Liver (tissue), 9 donors: ENCODE results near the gene ILDR1. TPM values are rescaled to one million over a fixed set of nuclear protein-coding genes. Genes with fewer than 3 reads are reported as not detected.

Experiments
- DNase-seq: peaks from one replicate; pipeline ENCODE4 v3.0.0-alpha.2; 2017; ENCODE audit warnings: low spot score
- H3K27ac ChIP-seq, 2 donors: one replicate each; pipeline ENCODE4 v1.7.0; 2013; ENCODE audit warnings: inconsistent platforms in 2 of 2, low read length in 2 of 2, control low read depth in 1 of 2, low read depth in 1 of 2, mild to moderate bottlenecking in 1 of 2
- H3K27me3 ChIP-seq, 4 donors: one replicate each; pipeline versions ENCODE4 v1.6.1 to v1.7.0; 2013; ENCODE audit warnings: low read length in 3 of 4, inconsistent platforms in 1 of 4, mild to moderate bottlenecking in 1 of 4, moderate library complexity in 1 of 4; ENCODE audit not compliant: control insufficient read depth in 4 of 4, insufficient read depth in 4 of 4
- H3K36me3 ChIP-seq, 4 donors: one replicate each; pipeline versions ENCODE4 v1.6.1 to v1.7.0; 2013; ENCODE audit warnings: low read length in 3 of 4, mild to moderate bottlenecking in 3 of 4, low read depth in 1 of 4, moderate library complexity in 1 of 4; ENCODE audit not compliant: control insufficient read depth in 4 of 4, insufficient read depth in 3 of 4
- H3K4me1 ChIP-seq, 4 donors: one replicate each; pipeline versions ENCODE4 v1.6.1 to v1.7.0; 2013; ENCODE audit warnings: low read length in 3 of 4, mild to moderate bottlenecking in 3 of 4, moderate library complexity in 1 of 4; ENCODE audit not compliant: control insufficient read depth in 4 of 4, insufficient read depth in 4 of 4
- H3K4me3 ChIP-seq, 3 donors: one replicate each; pipeline versions ENCODE4 v1.6.1 to v1.7.0; 2013; ENCODE audit warnings: low read length in 3 of 3, control low read depth in 1 of 3, low read depth in 1 of 3, mild to moderate bottlenecking in 1 of 3
- H3K9ac ChIP-seq, 2 donors: one replicate each; pipeline ENCODE4 v1.7.0; 2013; ENCODE audit warnings: low read length in 2 of 2, mild to moderate bottlenecking in 2 of 2, moderate library complexity in 2 of 2, control low read depth in 1 of 2, low read depth in 1 of 2
- H3K9me3 ChIP-seq, 4 donors: one replicate each; pipeline versions ENCODE4 v1.6.1 to v1.7.0; 2013; ENCODE audit warnings: low read length in 3 of 4; ENCODE audit not compliant: control insufficient read depth in 4 of 4
- ATF3 ChIP-seq: IDR thresholded peaks from 2 replicates; pipeline ENCODE4 v1.6.1; 2016; ENCODE audit warnings: antibody characterized with exemption
- CTCF ChIP-seq: fragments of 150-350 bp; IDR thresholded peaks from 2 replicates; pipeline ENCODE4 v1.5.1; 2017; ENCODE audit warnings: improper control_type of control experiment, low read depth, low read length; ENCODE audit not compliant: missing input control
- EGR1 ChIP-seq, 2 donors: IDR thresholded peaks; 2 replicates each; pipeline ENCODE4 v1.6.1; 2016 to 2018; ENCODE audit warnings: antibody characterized with exemption in 2 of 2, low read depth in 2 of 2
- FOXA1 ChIP-seq: IDR thresholded peaks from 2 replicates; pipeline ENCODE4 v1.6.1; 2016; ENCODE audit warnings: antibody characterized with exemption
- FOXA2 ChIP-seq: IDR thresholded peaks from 2 replicates; pipeline ENCODE4 v1.6.1; 2016; ENCODE audit warnings: antibody characterized with exemption
- GABPA ChIP-seq, 2 donors: IDR thresholded peaks in 1 of 2; conservative IDR thresholded peaks in 1 of 2; 2 replicates each; pipeline ENCODE4 v1.6.1; 2016; ENCODE audit warnings: antibody characterized with exemption in 2 of 2, mild to moderate bottlenecking in 1 of 2, moderate library complexity in 1 of 2
- HNF4A ChIP-seq, 2 donors: conservative IDR thresholded peaks; 2 replicates each; pipeline ENCODE4 v1.6.1; 2016; ENCODE audit warnings: antibody characterized with exemption in 2 of 2, mild to moderate bottlenecking in 2 of 2
- HNF4G ChIP-seq: IDR thresholded peaks from 2 replicates; pipeline ENCODE4 v1.6.1; 2016; ENCODE audit warnings: antibody characterized with exemption
- JUND ChIP-seq, 2 donors: IDR thresholded peaks; 2 replicates each; pipeline ENCODE4 v1.6.1; 2016; ENCODE audit warnings: antibody characterized with exemption in 2 of 2
- MAX ChIP-seq: IDR thresholded peaks from 2 replicates; pipeline ENCODE4 v1.6.1; 2016; ENCODE audit warnings: antibody characterized with exemption
- NR2F2 ChIP-seq: IDR thresholded peaks from 2 replicates; pipeline ENCODE4 v1.6.1; 2016; ENCODE audit warnings: antibody characterized with exemption
- RAD21 ChIP-seq, 2 donors: IDR thresholded peaks; 2 replicates each; pipeline ENCODE4 v1.6.1; 2016; ENCODE audit warnings: antibody characterized with exemption in 2 of 2, mild to moderate bottlenecking in 2 of 2
- REST ChIP-seq: IDR thresholded peaks from 2 replicates; pipeline ENCODE4 v1.6.1; 2016; ENCODE audit warnings: antibody characterized with exemption, mild to moderate bottlenecking
- RXRA ChIP-seq, 2 donors: IDR thresholded peaks; 2 replicates each; pipeline ENCODE4 v1.6.1; 2017 to 2018; ENCODE audit warnings: antibody characterized with exemption in 2 of 2, mild to moderate bottlenecking in 1 of 2
- SP1 ChIP-seq: IDR thresholded peaks from 2 replicates; pipeline ENCODE4 v1.6.1; 2018; ENCODE audit warnings: antibody characterized with exemption, mild to moderate bottlenecking
- TAF1 ChIP-seq: conservative IDR thresholded peaks from 2 replicates; pipeline ENCODE4 v1.6.1; 2016; ENCODE audit warnings: antibody characterized with exemption, mild to moderate bottlenecking
- YY1 ChIP-seq: IDR thresholded peaks from 2 replicates; pipeline ENCODE4 v1.6.1; 2016; ENCODE audit warnings: antibody characterized with exemption, mild to moderate bottlenecking
- ZBTB33 ChIP-seq: IDR thresholded peaks from 2 replicates; pipeline ENCODE4 v1.6.1; 2016; ENCODE audit warnings: antibody characterized with exemption
- WGBS: extraction: QIAGEN DNeasy Blood & Tissue Kit; methylation state at CpG from one replicate; pipeline ENCODE4 v1.1.7; 2013; 5-methylcytosine and 5-hydroxymethylcytosine counted together
- polyA plus RNA-seq, 2 donors: library from polyadenylated mRNA; stranded (reverse) in 1 of 2; unstranded in 1 of 2; fragments of 200-250 nt in 1 of 2; fragments of >200 nt in 1 of 2; fragmentation: Nextera tagmentation in 1 of 2; extraction: Ambion mirVana in 1 of 2; gene quantifications; one replicate each; pipeline versions ENCODE4 v1.2.1 to v1.2.3, GENCODE V29; 2013 to 2015
- total RNA-seq, 2 donors: library from RNA; depleted of rRNA; stranded (reverse); fragments of >200 nt; gene quantifications; one replicate each; pipeline ENCODE4 v1.2.3, GENCODE V29; 2014
- donor health status: healthy.
- donor health status: healthy.
- donor health status: healthy.
- donor health status: healthy.
- donor health status: healthy.

The ILDR1 gene
- total and polyA plus RNA-seq, 4 donors, result 0.07 to 1.7 (median 0.19) TPM

- Histone ChIP-seq H3K4me1 (peaks cover 0 to 4% (median 0%) of the 10 kb centered on the region in 4 donors), H3K27ac (no peak overlapping the region), H3K4me3 (no peak overlapping the region), H3K27me3 (no peaks in the 10 kb centered on the region), H3K36me3 (no peaks in the 10 kb centered on the region), H3K9ac (no peak overlapping the region), H3K9me3 (no peaks in the 10 kb centered on the region)
- 97% methylated on average over 31 of the region's 31 CpGs for WGBS
- TF ChIP-seq NR2F2 (no peak), TAF1 (no peak), HNF4A (conservative IDR thresholded peaks at IDR 0.05) (no peak), SP1 (no peak), CTCF (no peak), ATF3 (no peak), EGR1 (IDR thresholded peaks at IDR 0.05; ENCODE audit: low read depth in 2 of 2) (no peak), GABPA (IDR thresholded peaks at IDR 0.05 in 1 of 2, conservative IDR thresholded peaks at IDR 0.05 in 1 of 2) (no peak), YY1 (no peak), FOXA1 (no peak), RAD21 (IDR thresholded peaks at IDR 0.05) (no peak), REST (no peak), FOXA2 (no peak), HNF4G (no peak), ZBTB33 (no peak), MAX (no peak), JUND (IDR thresholded peaks at IDR 0.05) (no peak), RXRA (IDR thresholded peaks at IDR 0.05) (no peak)
- DNase-seq, result no peak
Observed at GRCh38 chr3:121992601-121993560, 29.2 kb downstream of the ILDR1 start.
